ENCODE measurements around the gene TMBIM4. TPM values are rescaled to one million over a fixed set of nuclear protein-coding genes. Genes with fewer than 3 reads are reported as not detected.

Gene TMBIM4
- total and polyA plus RNA-seq, 2 of the 4 experiments (the other 2 are of a cell fraction): 38.7 to 59.3 TPM

- Histone ChIP-seq H3K4ac (ENCODE audit: low read depth, low read length) (no peak overlapping the region), H3K79me1 (ENCODE audit: low read depth in 1 of 2, low read length in 2 of 2) (peaks cover 25 to 39% of the 10 kb centered on the region in 2 experiments), H2BK5ac (ENCODE audit: low read depth, low read length, poor library complexity, severe bottlenecking) (no peak overlapping the region), H3K27ac (ENCODE audit: insufficient read depth, low read length) (no peak overlapping the region), H3K9me1 (ENCODE audit: insufficient read depth, low read length) (0 out of 2 replicates have a peak, but pooled peaks cover 3% of the 10 kb centered on the region), H3K4me2 (ENCODE audit: low read depth, low read length) (no peak overlapping the region), H4K91ac (ENCODE audit: insufficient read depth, low read depth, low read length) (no peak overlapping the region), H3K9ac (ENCODE audit: low read depth, low read length) (no peak overlapping the region), H2AFZ (replicated peaks; ENCODE audit: low read length, poor library complexity) (no peak overlapping the region), H2BK20ac (ENCODE audit: low read depth, low read length) (no peak overlapping the region), H2BK120ac (ENCODE audit: low read depth, low read length) (no peak overlapping the region), H4K8ac (ENCODE audit: low read depth in 2 of 2, low read length in 2 of 2) (no peak overlapping the region), H3K18ac (ENCODE audit: low read depth, low read length) (no peak overlapping the region), H2AK5ac (ENCODE audit: low read depth, low read length) (no peak overlapping the region), H3K36me3 (ENCODE audit: control insufficient read depth, insufficient read depth, low read length) (peaks cover 8% of the 10 kb centered on the region), H3K14ac (replicated peaks; ENCODE audit: low read depth, low read length) (no peak overlapping the region), H3K27me3 (ENCODE audit: control insufficient read depth, insufficient read depth, low read length) (no peaks in the 10 kb centered on the region), H2AK9ac (replicated peaks; ENCODE audit: low read depth, low read length, poor library complexity) (no peak overlapping the region), H3K23ac (ENCODE audit: low read depth, low read length) (no peak overlapping the region), H2BK15ac (ENCODE audit: low read depth, low read length) (no peak overlapping the region), H4K20me1 (ENCODE audit: insufficient read depth, low read length) (no peaks in the 10 kb centered on the region; the same call in 1 of the 2 replicates), H3K4me1 (ENCODE audit: control insufficient read depth, insufficient read depth, low read length) (no peaks in the 10 kb centered on the region), H3K9me3 (ENCODE audit: control insufficient read depth, insufficient read depth, low read length) (no peaks in the 10 kb centered on the region), H3K4me3 (ENCODE audit: insufficient read depth, low read depth, low read length) (no peak overlapping the region), H4K5ac (ENCODE audit: low read depth, low read length) (no peak overlapping the region), H3K56ac (ENCODE audit: extremely low read depth, insufficient read depth, low read length) (no peak overlapping the region)
- intact Hi-C loops (cut with micrococcal nuclease): loop anchor here (10.0 kb wide), 1 partner anchor 1930 kb away; the partner anchor contains the start of gene KICS2
- dilution Hi-C loops (cut with HindIII; ENCODE audit: low sequenced_read_pairs, unreplicated experiment): no loop called here
- ATAC-seq (ENCODE audit: low read depth) (peak; percentile 68), DNase-seq (peak; percentile 61)
- in situ Hi-C loops (cut with MboI; ENCODE audit: low sequenced_read_pairs): loop anchor here (25.0 kb wide), 1 partner anchor 258 kb away; no protein-coding TSS in a partner anchor
- TF ChIP-seq BHLHE40 (IDR thresholded peaks at IDR 0.05; ENCODE audit: low read depth, low read length): no peak
- TF ChIP-seq USF2 (IDR thresholded peaks at IDR 0.05; ENCODE audit: low read depth, low read length): no peak
- no peak for TF ChIP-seq MAFK (IDR thresholded peaks at IDR 0.05; ENCODE audit: low read depth, low read length)
- TF ChIP-seq SMC3 (IDR thresholded peaks at IDR 0.05; ENCODE audit: low read depth, low read length): no peak
- TF ChIP-seq MXI1 (IDR thresholded peaks at IDR 0.05; ENCODE audit: borderline replicate concordance, low read depth, low read length): no peak
- no peak for TF ChIP-seq RAD21 (IDR thresholded peaks at IDR 0.05; ENCODE audit: low read length)
- no peak for TF ChIP-seq POLR2A (IDR thresholded peaks at IDR 0.05; ENCODE audit: low read depth, low read length)
- no peak for TF ChIP-seq RFX5 (IDR thresholded peaks at IDR 0.05; ENCODE audit: low read depth, low read length)
- TF ChIP-seq RCOR1 (IDR thresholded peaks at IDR 0.05; ENCODE audit: insufficient replicate concordance, low read length): no peak
- TF ChIP-seq MAZ (IDR thresholded peaks at IDR 0.05; ENCODE audit: borderline replicate concordance, low read depth, low read length): no peak
- no peak for TF ChIP-seq CTCF (conservative IDR thresholded peaks at IDR 0.05; ENCODE audit: low read depth, low read length)
- TF ChIP-seq CHD1 (IDR thresholded peaks at IDR 0.05; ENCODE audit: low read depth, low read length): no peak
- no peak for TF ChIP-seq NFE2L2 (IDR thresholded peaks at IDR 0.05; ENCODE audit: low read depth, low read length)
- TF ChIP-seq FOS (IDR thresholded peaks at IDR 0.05; ENCODE audit: low read depth, low read length): no peak
- no peak for TF ChIP-seq ELK1 (IDR thresholded peaks at IDR 0.05; ENCODE audit: borderline replicate concordance, low read depth, low read length)
- no peak for TF ChIP-seq CEBPB (IDR thresholded peaks at IDR 0.05; ENCODE audit: low read depth, low read length)
- CTCF ChIA-PET: no interaction called here
- no TSS peak for BruUV-seq (replicated peaks)
- POLR2A ChIA-PET (ENCODE audit: unreplicated experiment): no interaction called here
Observed at GRCh38 chr12:66154776-66155175, 15.0 kb downstream of the TMBIM4 start.

All from IMR-90 (cell line).